ENCODE data around the gene PFAS.

- TF ChIP-seq EZH2phosphoT487 (IDR thresholded peaks at IDR 0.05), result no peak
- no peak for TF ChIP-seq EZH2 (IDR thresholded peaks at IDR 0.05)
These were observed 11.9 kb upstream of the PFAS start for GRCh38 chr17:8237175-8237574.

All from neural progenitor cell (in vitro differentiated cells).